K562 (cell line): ENCODE measurements around the gene ALKBH2. TPM values are rescaled to one million over a fixed set of nuclear protein-coding genes. Genes with fewer than 3 reads are reported as not detected.

ENCODE experiments used
- AFF1 ChIP-seq, 2 experiments: fragments of 450-650 bp; IDR thresholded peaks; 2 replicates each; pipeline ENCODE4 v1.6.1; 2018; ENCODE audit warnings: mild to moderate bottlenecking in 2 of 2, low read depth in 1 of 2; ENCODE audit not compliant: partially characterized antibody in 2 of 2
- ARNT ChIP-seq, 2 experiments: fragments of 450-650 bp; IDR thresholded peaks; 2 replicates each; pipeline ENCODE4 v1.6.1; 2016; ENCODE audit warnings: mild to moderate bottlenecking in 1 of 2
- ATF3 ChIP-seq, 2 experiments: fragments of 450-650 bp in 1 of 2; sonication (generic) in 1 of 2; formaldehyde crosslinking in 1 of 2; IDR thresholded peaks in 1 of 2; conservative IDR thresholded peaks in 1 of 2; 2 replicates each; pipeline versions ENCODE4 v1.6.1 to v1.8.1; 2016 to 2023; ENCODE audit warnings: mild to moderate bottlenecking in 2 of 2, moderate library complexity in 2 of 2, inconsistent platforms in 1 of 2, missing genetic modification reagents in 1 of 2
- CGGBP1 ChIP-seq: fragments of 250-450 bp; sonication (Bioruptor Pico); IDR thresholded peaks from 2 replicates; pipeline ENCODE4 v1.9.0; 2021; ENCODE audit warnings: mild to moderate bottlenecking
- CREB5 ChIP-seq: fragments of 250-450 bp; sonication (Bioruptor Pico); IDR thresholded peaks from 2 replicates; pipeline ENCODE4 v1.5.0; 2020; ENCODE audit warnings: mild to moderate bottlenecking
- MEF2D ChIP-seq: conservative IDR thresholded peaks from 2 replicates; pipeline ENCODE4 v1.6.1; 2016; ENCODE audit warnings: low read depth, missing genetic modification characterization, missing compliant biosample characterization
- NCOA6 ChIP-seq: fragments of 450-650 bp; IDR thresholded peaks from 2 replicates; pipeline ENCODE4 v1.6.1; 2017; ENCODE audit warnings: mild to moderate bottlenecking
- NFXL1 ChIP-seq: fragments of 450-650 bp; formaldehyde crosslinking; IDR thresholded peaks from 2 replicates; pipeline ENCODE4 v1.4.0; 2021; ENCODE audit warnings: mild to moderate bottlenecking
- SLC30A9 ChIP-seq: fragments of 250-450 bp; sonication (Bioruptor Pico); IDR thresholded peaks from 2 replicates; pipeline ENCODE4 v1.8.0; 2022; ENCODE audit warnings: mild to moderate bottlenecking, moderate library complexity
- ZFP1 ChIP-seq: fragments of 450-650 bp; formaldehyde crosslinking; IDR thresholded peaks from 2 replicates; pipeline ENCODE4 v1.4.0; 2020; ENCODE audit warnings: mild to moderate bottlenecking, mixed read lengths
- ZFP36 ChIP-seq: fragments of 150-350 bp; IDR thresholded peaks from 2 replicates; pipeline ENCODE4 v1.6.1; 2018; ENCODE audit warnings: low read length, low read depth; ENCODE audit not compliant: partially characterized antibody
- ZNF707 ChIP-seq: fragments of 250-450 bp; sonication (Bioruptor Pico); conservative IDR thresholded peaks from 2 replicates; pipeline ENCODE4 v1.8.0; 2022; ENCODE audit warnings: inconsistent platforms, mild to moderate bottlenecking, moderate library complexity
- polyA plus RNA-seq, 8 experiments: library from polyadenylated mRNA; depleted of rRNA in 4 of 8; stranded (reverse) in 5 of 8; unstranded in 3 of 8; fragments of >200 nt; fragmentation: Nextera tagmentation in 2 of 8; fragmentation: Illumina TruSeq in 1 of 8; extraction: Ambion mirVana in 2 of 8; extraction: Trizol in 1 of 8; gene quantifications; 2 replicates each; pipeline versions ENCODE4 v1.2.1 to v1.2.3, GENCODE V29; 2011 to 2014; ENCODE audit warnings: inconsistent platforms in 1 of 8, missing spikeins in 1 of 8
- total RNA-seq, 7 experiments: library from RNA; depleted of rRNA in 6 of 7; stranded (reverse); fragments of >200 nt in 6 of 7; fragmentation: Illumina TruSeq in 2 of 7; extraction: Trizol in 2 of 7; gene quantifications; 2 replicates each; pipeline versions ENCODE4 v1.2.1 to v1.2.3, GENCODE V29; 2011 to 2021; ENCODE audit warnings: low replicate concordance in 1 of 7
- TF ChIP-seq, protein P1 (sequence below): fragments of 450-650 bp; IDR thresholded peaks from 2 replicates; pipeline ENCODE4 v1.6.1; 2016; ENCODE audit warnings: borderline replicate concordance
- TF ChIP-seq, protein P2 (sequence below): IDR thresholded peaks from 2 replicates; pipeline ENCODE4 v1.6.1; 2011; ENCODE audit warnings: borderline replicate concordance, low read depth, mild to moderate bottlenecking, moderate library complexity, low read length; ENCODE audit not compliant: insufficient read depth, poor library complexity, severe bottlenecking

The ALKBH2 gene
- total and polyA plus RNA-seq, 9 of the 15 experiments (the other 6 are each of a cell fraction or from before 2014, with no cell fraction given): 5.9 to 56.1 (median 41.9) TPM

GRCh38 chr12:109093022-109093918 lies at the start of gene ALKBH2 (continued):
- TF ChIP-seq MEF2D (tag): 0 out of 2 replicates have a peak, but pooled peaks have one; percentile 46
- TF ChIP-seq ZNF707: no peak
- TF ChIP-seq CREB5 (CRISPR knock-in tag): no peak
- TF ChIP-seq, protein P1, sequence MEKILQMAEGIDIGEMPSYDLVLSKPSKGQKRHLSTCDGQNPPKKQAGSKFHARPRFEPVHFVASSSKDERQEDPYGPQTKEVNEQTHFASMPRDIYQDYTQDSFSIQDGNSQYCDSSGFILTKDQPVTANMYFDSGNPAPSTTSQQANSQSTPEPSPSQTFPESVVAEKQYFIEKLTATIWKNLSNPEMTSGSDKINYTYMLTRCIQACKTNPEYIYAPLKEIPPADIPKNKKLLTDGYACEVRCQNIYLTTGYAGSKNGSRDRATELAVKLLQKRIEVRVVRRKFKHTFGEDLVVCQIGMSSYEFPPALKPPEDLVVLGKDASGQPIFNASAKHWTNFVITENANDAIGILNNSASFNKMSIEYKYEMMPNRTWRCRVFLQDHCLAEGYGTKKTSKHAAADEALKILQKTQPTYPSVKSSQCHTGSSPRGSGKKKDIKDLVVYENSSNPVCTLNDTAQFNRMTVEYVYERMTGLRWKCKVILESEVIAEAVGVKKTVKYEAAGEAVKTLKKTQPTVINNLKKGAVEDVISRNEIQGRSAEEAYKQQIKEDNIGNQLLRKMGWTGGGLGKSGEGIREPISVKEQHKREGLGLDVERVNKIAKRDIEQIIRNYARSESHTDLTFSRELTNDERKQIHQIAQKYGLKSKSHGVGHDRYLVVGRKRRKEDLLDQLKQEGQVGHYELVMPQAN: peak; percentile 87
- no peak for TF ChIP-seq NFXL1
- peak in 1 of 2 experiments; percentile 33 for TF ChIP-seq AFF1 (IDR thresholded peaks at IDR 0.05; ENCODE audit: low read depth in 1 of 2, partially characterized antibody in 2 of 2)
- TF ChIP-seq SLC30A9 (CRISPR knock-in tag): no peak
- TF ChIP-seq ZFP36: peak; percentile 90
- TF ChIP-seq NCOA6: no peak
- TF ChIP-seq CGGBP1 (CRISPR knock-in tag): no peak
- peak; percentile 44 for TF ChIP-seq ATF3 (IDR thresholded peaks at IDR 0.05)
- TF ChIP-seq ATF3 (CRISPR knock-in tag; conservative IDR thresholded peaks at IDR 0.05): peak; percentile 81; the same call in 1 of the 2 replicates
- no peak for TF ChIP-seq ZFP1 (CRISPR knock-in tag)
- TF ChIP-seq ARNT (IDR thresholded peaks at IDR 0.05): peak in 1 of 2 experiments; percentile 56; a peak in 1 of 4 replicates
- TF ChIP-seq, protein P2, sequence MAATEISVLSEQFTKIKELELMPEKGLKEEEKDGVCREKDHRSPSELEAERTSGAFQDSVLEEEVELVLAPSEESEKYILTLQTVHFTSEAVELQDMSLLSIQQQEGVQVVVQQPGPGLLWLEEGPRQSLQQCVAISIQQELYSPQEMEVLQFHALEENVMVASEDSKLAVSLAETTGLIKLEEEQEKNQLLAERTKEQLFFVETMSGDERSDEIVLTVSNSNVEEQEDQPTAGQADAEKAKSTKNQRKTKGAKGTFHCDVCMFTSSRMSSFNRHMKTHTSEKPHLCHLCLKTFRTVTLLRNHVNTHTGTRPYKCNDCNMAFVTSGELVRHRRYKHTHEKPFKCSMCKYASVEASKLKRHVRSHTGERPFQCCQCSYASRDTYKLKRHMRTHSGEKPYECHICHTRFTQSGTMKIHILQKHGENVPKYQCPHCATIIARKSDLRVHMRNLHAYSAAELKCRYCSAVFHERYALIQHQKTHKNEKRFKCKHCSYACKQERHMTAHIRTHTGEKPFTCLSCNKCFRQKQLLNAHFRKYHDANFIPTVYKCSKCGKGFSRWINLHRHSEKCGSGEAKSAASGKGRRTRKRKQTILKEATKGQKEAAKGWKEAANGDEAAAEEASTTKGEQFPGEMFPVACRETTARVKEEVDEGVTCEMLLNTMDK: peak; percentile 65
